Panc1 (cell line): ENCODE results near the gene RNU1-2.
A peak's percentile ranks its signal among the peaks of the same experiment; 100 is the strongest.

Experiments
- CTCF ChIP-seq: fragments of 450-650 bp; IDR thresholded peaks from 2 replicates; pipeline ENCODE4 v1.5.1; 2017; ENCODE audit warnings: mild to moderate bottlenecking
- POLR2AphosphoS5 ChIP-seq: IDR thresholded peaks from 2 replicates; pipeline ENCODE4 v1.6.1; 2012; ENCODE audit warnings: mild to moderate bottlenecking, low read depth, low read length, moderate library complexity
- REST ChIP-seq, 2 experiments: IDR thresholded peaks; 2 replicates each; pipeline ENCODE4 v1.6.1; 2011 to 2012; ENCODE audit warnings: low read depth in 2 of 2, control low read depth in 1 of 2, low read length in 1 of 2, mild to moderate bottlenecking in 1 of 2, moderate library complexity in 1 of 2; ENCODE audit not compliant: insufficient read depth in 1 of 2
- SIN3A ChIP-seq: IDR thresholded peaks from 2 replicates; pipeline ENCODE4 v1.6.1; 2012; ENCODE audit warnings: low read depth, mild to moderate bottlenecking, low read length, moderate library complexity, borderline replicate concordance; ENCODE audit not compliant: insufficient read depth

- TF ChIP-seq CTCF, result peak; percentile 58
- no peak for TF ChIP-seq REST (IDR thresholded peaks at IDR 0.05; ENCODE audit: insufficient read depth in 1 of 2, low read depth in 2 of 2, low read length in 1 of 2)
- TF ChIP-seq POLR2AphosphoS5, result peak; percentile 36; the same call in 1 of the 2 replicates
- 0 out of 2 replicates have a peak, but pooled peaks have one; percentile 18 for TF ChIP-seq SIN3A
These were observed 6.6 kb upstream of the RNU1-2 start for GRCh38 chr1:16888860-16889816.
